Hepatocyte (in vitro differentiated cells): ENCODE data around the gene RPL10. TPM values are rescaled to one million over a fixed set of nuclear protein-coding genes. Genes with fewer than 3 reads are reported as not detected.

Source experiments
- DNase-seq: peaks from one replicate; pipeline ENCODE4 v3.0.0-alpha.2; 2016; ENCODE audit warnings: low spot score
- H2AFZ ChIP-seq: fragments of 200-600 bp; sonication (generic); 2 replicates; pipeline ENCODE4 v1.6.0; 2016; ENCODE audit warnings: antibody characterized with exemption, mild to moderate bottlenecking
- H3K27ac ChIP-seq: fragments of 200-600 bp; sonication (generic); 2 replicates; pipeline ENCODE4 v1.5.1; 2016; ENCODE audit warnings: mild to moderate bottlenecking
- H3K27me3 ChIP-seq: fragments of 200-600 bp; sonication (generic); 2 replicates; pipeline ENCODE4 v1.6.1; 2016
- H3K36me3 ChIP-seq: fragments of 200-600 bp; sonication (generic); replicated peaks from 2 replicates; pipeline ENCODE4 v1.5.1; 2016; ENCODE audit warnings: low read depth; ENCODE audit not compliant: insufficient read depth
- H3K4me1 ChIP-seq: fragments of 200-600 bp; sonication (generic); 2 replicates; pipeline ENCODE4 v1.5.1; 2016; ENCODE audit warnings: mild to moderate bottlenecking, moderate library complexity; ENCODE audit not compliant: insufficient read depth
- H3K4me2 ChIP-seq: fragments of 200-600 bp; sonication (generic); 2 replicates; pipeline ENCODE4 v1.6.0; 2016
- H3K4me3 ChIP-seq: fragments of 200-600 bp; sonication (generic); 2 replicates; pipeline ENCODE4 v1.5.1; 2016; ENCODE audit warnings: mild to moderate bottlenecking
- H3K79me2 ChIP-seq: fragments of 200-600 bp; sonication (generic); 2 replicates; pipeline ENCODE4 v1.6.0; 2017; ENCODE audit warnings: mild to moderate bottlenecking
- H3K9me2 ChIP-seq: fragments of 200-600 bp; sonication (generic); replicated peaks from 2 replicates; pipeline ENCODE4 v1.6.0; 2017; ENCODE audit warnings: mild to moderate bottlenecking; ENCODE audit not compliant: insufficient read depth
- H3K9me3 ChIP-seq: fragments of 200-600 bp; sonication (generic); 2 replicates; pipeline ENCODE4 v1.5.1; 2016; ENCODE audit warnings: low read depth, mild to moderate bottlenecking
- H4K20me1 ChIP-seq: fragments of 200-600 bp; sonication (generic); 2 replicates; pipeline ENCODE4 v1.6.0; 2016; ENCODE audit warnings: mild to moderate bottlenecking; ENCODE audit not compliant: insufficient read depth, poor library complexity, severe bottlenecking
- CTCF ChIP-seq: fragments of 200-600 bp; sonication (generic); IDR thresholded peaks from 2 replicates; pipeline ENCODE4 v1.5.1; 2016; ENCODE audit warnings: antibody characterized with exemption, mild to moderate bottlenecking; ENCODE audit not compliant: poor library complexity
- EZH2 ChIP-seq: fragments of 200-600 bp; sonication (generic); IDR thresholded peaks from 2 replicates; pipeline ENCODE4 v1.6.1; 2016; ENCODE audit warnings: antibody characterized with exemption, mild to moderate bottlenecking, borderline replicate concordance
- EZH2phosphoT487 ChIP-seq: fragments of 200-600 bp; sonication (generic); IDR thresholded peaks from one replicate; pipeline ENCODE4 v1.6.1; 2018; ENCODE audit warnings: antibody characterized with exemption, mild to moderate bottlenecking, low read depth, moderate library complexity; ENCODE audit not compliant: unreplicated experiment, severe bottlenecking
- WGBS: methylation state at CpG from one replicate; pipeline ENCODE4 v1.1.6; 2016; ENCODE audit warnings: low lambda C conversion rate; ENCODE audit errors: missing lambda C conversion rate; 5-methylcytosine and 5-hydroxymethylcytosine counted together
- polyA plus RNA-seq: library from polyadenylated mRNA; unstranded; fragments of >200 nt; fragmentation: Nextera tagmentation; extraction: Ambion mirVana; gene quantifications from 2 replicates; pipeline ENCODE4 v1.2.1, GENCODE V29; 2016
- total RNA-seq: library from RNA; depleted of rRNA; stranded (reverse); fragments of >200 nt; gene quantifications from 2 replicates; pipeline ENCODE4 v1.2.3, GENCODE V29; 2014

Gene RPL10
- total and polyA plus RNA-seq, 2 experiments from 2014 or later = 1,206 to 4,460 TPM

GRCh38 chrX:154417157-154417556, 19.0 kb downstream of the RPL10 start:
- Histone ChIP-seq H4K20me1 (no peaks in the 10 kb centered on the region), H3K36me3 (no peaks in the 10 kb centered on the region), H3K4me3 (no peak overlapping the region), H3K27me3 (no peaks in the 10 kb centered on the region), H3K79me2 (no peaks in the 10 kb centered on the region), H3K9me3 (no peaks in the 10 kb centered on the region), H3K9me2 (no peaks in the 10 kb centered on the region), H2AFZ (no peak overlapping the region), H3K4me2 (no peak overlapping the region), H3K4me1 (no peaks in the 10 kb centered on the region), H3K27ac (no peak overlapping the region)
- 59% methylated on average over 7 of the region's 7 CpGs for WGBS
- TF ChIP-seq EZH2 (no peak), CTCF (no peak), EZH2phosphoT487 (no peak)
- DNase-seq = no peak

- no peaks in the 10 kb centered on the region for H3K27me3 ChIP-seq
- H3K9me3 ChIP-seq = no peaks in the 10 kb centered on the region
- H3K27ac ChIP-seq = no peak overlapping the region
- H3K4me1 ChIP-seq = no peaks in the 10 kb centered on the region
- DNase-seq = no peak
- 88% methylated on average over 8 of the region's 8 CpGs for WGBS
- no peaks in the 10 kb centered on the region for H3K9me2 ChIP-seq
- no peaks in the 10 kb centered on the region for H3K79me2 ChIP-seq
- no peak for TF ChIP-seq EZH2phosphoT487
- no peak for TF ChIP-seq EZH2
- TF ChIP-seq CTCF = no peak
- no peak overlapping the region for H3K4me3 ChIP-seq
- H2AFZ ChIP-seq = no peak overlapping the region
- no peak overlapping the region for H3K4me2 ChIP-seq
- H3K36me3 ChIP-seq = no peaks in the 10 kb centered on the region
- no peaks in the 10 kb centered on the region for H4K20me1 ChIP-seq
Observed at GRCh38 chrX:154419189-154419588, 21.0 kb downstream of the RPL10 start.

GRCh38 chrX:154419688-154420401, 21.7 kb downstream of the RPL10 start:
- DNase-seq = no peak
- no peaks in the 10 kb centered on the region for H3K9me2 ChIP-seq
- no peak overlapping the region for H3K27ac ChIP-seq
- TF ChIP-seq EZH2 = no peak
- TF ChIP-seq CTCF = no peak
- H3K36me3 ChIP-seq = no peaks in the 10 kb centered on the region
- H4K20me1 ChIP-seq = no peaks in the 10 kb centered on the region
- no peaks in the 10 kb centered on the region for H3K27me3 ChIP-seq
- WGBS = 82% methylated on average over 19 of the region's 19 CpGs
- H3K79me2 ChIP-seq = no peaks in the 10 kb centered on the region
- H3K4me1 ChIP-seq = no peaks in the 10 kb centered on the region
- no peak overlapping the region for H2AFZ ChIP-seq
- no peaks in the 10 kb centered on the region for H3K9me3 ChIP-seq
- no peak overlapping the region for H3K4me3 ChIP-seq
- no peak overlapping the region for H3K4me2 ChIP-seq
